NOMO-1 treated with DMSO at 0.1 percent for 48 hours (cell line): ENCODE results near the gene CD302.
"Not testable (repeated sequence)": the region's sequence is repeated elsewhere in the genome, so short reads cannot be mapped to it uniquely, and the experiment has no call there.

Experiments used
- DNase-seq: peaks from one replicate; lab custom pipeline; 2025; ENCODE audit not compliant: unreplicated experiment; lab: John Stamatoyannopoulos, UW

The CD302 gene

GRCh38 chr2:159797543-159798375 lies at the start of gene CD302:
TSS of gene CD302 (minus strand) at chr2:159798208. CDS start at chr2:159798198, 10 bp downstream.
- DNase-seq = peak; percentile 54

GRCh38 chr2:159846564-159846963 lies 48.6 kb upstream of the CD302 start:
- DNase-seq = no peak

- no peak for DNase-seq
These were observed 42.6 kb upstream of the CD302 start for GRCh38 chr2:159840616-159841015.

GRCh38 chr2:159832858-159833257 lies 34.9 kb upstream of the CD302 start:
- DNase-seq = peak; percentile 83

GRCh38 chr2:159832026-159832425 lies 34.0 kb upstream of the CD302 start:
- no peak for DNase-seq

GRCh38 chr2:159829376-159829775 lies 31.4 kb upstream of the CD302 start:
- no peak for DNase-seq

GRCh38 chr2:159828738-159829137 lies 30.7 kb upstream of the CD302 start:
- DNase-seq = no peak

- not testable (repeated sequence) for DNase-seq
These were observed 24.4 kb upstream of the CD302 start for GRCh38 chr2:159822478-159822833.

GRCh38 chr2:159821775-159822477 lies 23.9 kb upstream of the CD302 start:
- not testable (repeated sequence) for DNase-seq

GRCh38 chr2:159818940-159819339 lies 20.9 kb upstream of the CD302 start:
- DNase-seq = no peak

- DNase-seq = peak; percentile 79
These were observed 19.3 kb upstream of the CD302 start for GRCh38 chr2:159817283-159817682.

- DNase-seq = no peak
These were observed 13.2 kb upstream of the CD302 start for GRCh38 chr2:159811232-159811631.

GRCh38 chr2:159808032-159808425 lies 10.0 kb upstream of the CD302 start:
- no peak for DNase-seq

- DNase-seq = peak; percentile 26
These were observed 9.4 kb upstream of the CD302 start for GRCh38 chr2:159807183-159808031.

GRCh38 chr2:159804941-159805340 lies 6.9 kb upstream of the CD302 start:
- no peak for DNase-seq

GRCh38 chr2:159803235-159803962 lies 5.4 kb upstream of the CD302 start:
- DNase-seq = no peak

GRCh38 chr2:159802673-159803072 lies 4.7 kb upstream of the CD302 start:
- DNase-seq = no peak

GRCh38 chr2:159799833-159800232 lies 1.8 kb upstream of the CD302 start:
- DNase-seq = no peak

- peak; percentile 54 for DNase-seq
These were observed 343 bp upstream of the CD302 start for GRCh38 chr2:159798376-159798725.

- no peak for DNase-seq
These were observed 824 bp downstream of the CD302 start for GRCh38 chr2:159797225-159797542.
